Right renal pelvis (tissue), 4 donors: ENCODE data around the gene PEF1. TPM values are rescaled to one million over a fixed set of nuclear protein-coding genes. Genes with fewer than 3 reads are reported as not detected.

Experiments
- DNase-seq, 4 donors: peaks; one replicate each; pipeline ENCODE4 v3.0.0-alpha.2; 2013; ENCODE audit warnings: low read depth in 4 of 4, low spot score in 3 of 4, missing footprints in 1 of 4
- polyA plus RNA-seq, 4 donors: library from polyadenylated mRNA; unstranded; fragments of 120-200 nt; gene quantifications; one replicate each; pipeline ENCODE4 v1.2.1, GENCODE V29; 2013; ENCODE audit not compliant: insufficient read length in 4 of 4

Gene PEF1
- polyA plus RNA-seq, 4 donors = 75.5 to 83.0 (median 79.1) TPM

- DNase-seq = no peak
Measured at GRCh38 chr1:31617218-31617915, 27.3 kb downstream of the PEF1 start, which contains the start of gene HCRTR1. TSS of gene HCRTR1 (plus strand) at chr1:31617689. CDS start at chr1:31619193, 1,504 bp downstream.

GRCh38 chr1:31615939-31616338, 28.7 kb downstream of the PEF1 start:
- no peak for DNase-seq

- no peak for DNase-seq
Measured at GRCh38 chr1:31615414-31615813, 29.3 kb downstream of the PEF1 start.

- no peak for DNase-seq
Measured at GRCh38 chr1:31614414-31615005, 30.2 kb downstream of the PEF1 start.

GRCh38 chr1:31609514-31610118, 35.1 kb downstream of the PEF1 start:
- peak in 2 of 4 donors; percentile 30 to 42 for DNase-seq

- DNase-seq = no peak
Measured at GRCh38 chr1:31607360-31607759, 37.3 kb downstream of the PEF1 start.

GRCh38 chr1:31605908-31606427, 38.7 kb downstream of the PEF1 start:
- no peak for DNase-seq

- no peak for DNase-seq
Measured at GRCh38 chr1:31602081-31602480, 42.6 kb downstream of the PEF1 start.

GRCh38 chr1:31600641-31601040, 44.0 kb downstream of the PEF1 start:
- DNase-seq = no peak

GRCh38 chr1:31598980-31599379, 45.7 kb downstream of the PEF1 start:
- DNase-seq = no peak

GRCh38 chr1:31596737-31597097, 48.0 kb downstream of the PEF1 start:
- no peak for DNase-seq

GRCh38 chr1:31595836-31596736, 48.6 kb downstream of the PEF1 start:
- no peak for DNase-seq

- no peak for DNase-seq
Measured at GRCh38 chr1:31593770-31594632, 50.7 kb downstream of the PEF1 start.

- no peak for DNase-seq
Measured at GRCh38 chr1:31593136-31593665, 51.5 kb downstream of the PEF1 start.

- DNase-seq = no peak
Measured at GRCh38 chr1:31592132-31592531, 52.5 kb downstream of the PEF1 start.

- no peak for DNase-seq
Measured at GRCh38 chr1:31591425-31592093, 53.1 kb downstream of the PEF1 start.

- DNase-seq = no peak
Measured at GRCh38 chr1:31588751-31589515, 55.7 kb downstream of the PEF1 start.

- DNase-seq = no peak
Measured at GRCh38 chr1:31587720-31588423, 56.8 kb downstream of the PEF1 start.
